ENCODE data around the gene STOML1. TPM values are rescaled to one million over a fixed set of nuclear protein-coding genes. Genes with fewer than 3 reads are reported as not detected.

The STOML1 gene
- total RNA-seq, 2 experiments from 2014 or later: 4.6 to 5.3 TPM

DNA sequence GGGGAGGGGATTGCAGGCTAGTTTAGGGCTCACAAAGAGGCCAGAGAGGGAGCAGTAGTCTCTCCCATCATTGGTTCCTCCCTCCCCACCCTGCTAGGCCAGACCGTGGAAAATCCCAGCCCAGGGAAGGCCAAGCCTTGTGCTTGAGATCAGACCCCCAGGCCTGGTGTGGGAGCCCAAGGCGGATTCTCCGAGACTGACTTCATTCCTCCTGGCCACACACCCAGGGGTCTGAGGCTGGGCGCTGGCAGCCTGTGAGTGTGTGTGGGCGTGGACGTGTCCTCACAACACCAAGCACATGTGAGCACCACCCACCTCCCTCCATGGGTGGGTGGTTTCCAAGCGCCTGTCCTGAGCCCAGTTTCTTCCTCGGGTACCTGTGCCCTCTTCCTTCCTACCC is 61.7 kb downstream of the STOML1 start:
- no peak overlapping the region for H3K27ac ChIP-seq (ENCODE audit: low read depth in 1 of 2, low read length in 2 of 2)
- POLR2A ChIA-PET: no interaction called here
- H3K9me3 ChIP-seq (ENCODE audit: control insufficient read depth in 1 of 2, insufficient read depth in 1 of 2, low read length in 2 of 2): no peaks in the 10 kb centered on the region
- Mint-ChIP-seq H3K27ac (no peak overlapping the region), H3K36me3 (ENCODE audit: low read depth) (no peaks in the 10 kb centered on the region), H3K4me3 (peak overlapping the region; percentile 48), H3K27me3 (no peaks in the 10 kb centered on the region), H3K4me1 (ENCODE audit: low read depth) (peaks cover 16% of the 10 kb centered on the region), H3K9me3 (no peaks in the 10 kb centered on the region)
- TF ChIP-seq, protein P1, sequence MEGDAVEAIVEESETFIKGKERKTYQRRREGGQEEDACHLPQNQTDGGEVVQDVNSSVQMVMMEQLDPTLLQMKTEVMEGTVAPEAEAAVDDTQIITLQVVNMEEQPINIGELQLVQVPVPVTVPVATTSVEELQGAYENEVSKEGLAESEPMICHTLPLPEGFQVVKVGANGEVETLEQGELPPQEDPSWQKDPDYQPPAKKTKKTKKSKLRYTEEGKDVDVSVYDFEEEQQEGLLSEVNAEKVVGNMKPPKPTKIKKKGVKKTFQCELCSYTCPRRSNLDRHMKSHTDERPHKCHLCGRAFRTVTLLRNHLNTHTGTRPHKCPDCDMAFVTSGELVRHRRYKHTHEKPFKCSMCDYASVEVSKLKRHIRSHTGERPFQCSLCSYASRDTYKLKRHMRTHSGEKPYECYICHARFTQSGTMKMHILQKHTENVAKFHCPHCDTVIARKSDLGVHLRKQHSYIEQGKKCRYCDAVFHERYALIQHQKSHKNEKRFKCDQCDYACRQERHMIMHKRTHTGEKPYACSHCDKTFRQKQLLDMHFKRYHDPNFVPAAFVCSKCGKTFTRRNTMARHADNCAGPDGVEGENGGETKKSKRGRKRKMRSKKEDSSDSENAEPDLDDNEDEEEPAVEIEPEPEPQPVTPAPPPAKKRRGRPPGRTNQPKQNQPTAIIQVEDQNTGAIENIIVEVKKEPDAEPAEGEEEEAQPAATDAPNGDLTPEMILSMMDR (IDR thresholded peaks at IDR 0.05): no peak
- ATAC-seq (ENCODE audit: poor library complexity) (no peak), DNase-seq (no peak)
- peaks cover 78% of the 10 kb centered on the region for H3K4me1 ChIP-seq (ENCODE audit: insufficient read depth, low read length)
- no peak overlapping the region for H3K4me3 ChIP-seq (ENCODE audit: low read length)
- H3K27me3 ChIP-seq (ENCODE audit: control insufficient read depth in 1 of 2, insufficient read depth in 2 of 2, low read length in 2 of 2): no peaks in the 10 kb centered on the region
- CTCF ChIA-PET: no interaction called here
- no peaks in the 10 kb centered on the region for H3K36me3 ChIP-seq (ENCODE audit: insufficient read depth, low read length)
- intact Hi-C loops (cut with DNase I, micrococcal nuclease): no loop called here

DNA sequence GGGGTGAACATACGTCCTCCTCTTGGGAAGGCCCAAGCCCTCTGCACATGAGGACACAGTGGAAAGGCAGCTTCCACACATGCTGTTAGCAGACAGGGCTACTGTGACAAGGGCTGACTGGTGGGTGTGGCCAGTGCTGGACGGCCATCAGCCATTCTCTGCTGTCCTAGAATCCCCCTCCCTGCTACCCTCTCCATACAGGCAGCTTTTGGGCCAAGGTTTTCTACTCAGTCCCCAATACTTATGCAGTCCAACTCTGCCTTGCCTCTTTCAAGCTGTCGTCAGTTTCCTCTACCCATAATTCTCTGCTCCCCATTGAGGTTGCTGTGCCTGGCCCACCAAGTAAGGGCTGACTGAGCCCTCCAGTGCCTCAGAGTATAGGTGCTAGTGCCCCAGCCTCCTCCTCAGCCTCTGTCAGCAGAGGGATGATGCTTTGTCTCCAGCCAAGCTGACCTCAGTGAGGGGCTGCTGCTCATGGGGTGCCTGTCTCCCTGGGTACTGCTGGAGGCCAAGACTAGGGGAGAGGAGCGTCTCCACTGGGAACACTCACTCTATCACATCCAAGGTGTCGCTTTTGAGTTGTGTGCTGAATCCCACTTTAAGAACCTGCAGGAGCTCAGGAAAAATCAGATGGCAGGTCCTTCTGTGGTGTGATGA is 63.0 kb downstream of the STOML1 start:
- Mint-ChIP-seq H3K4me3 (peak overlapping the region; percentile 68), H3K4me1 (ENCODE audit: low read depth) (peaks cover 29% of the 10 kb centered on the region), H3K27me3 (no peaks in the 10 kb centered on the region), H3K27ac (peak overlapping the region; percentile 30), H3K9me3 (no peaks in the 10 kb centered on the region), H3K36me3 (ENCODE audit: low read depth) (no peaks in the 10 kb centered on the region)
- no peak for ATAC-seq (ENCODE audit: poor library complexity)
- no peak overlapping the region for H3K27ac ChIP-seq (ENCODE audit: low read depth in 1 of 2, low read length in 2 of 2)
- no peak for DNase-seq
- H3K27me3 ChIP-seq (ENCODE audit: control insufficient read depth in 1 of 2, insufficient read depth in 2 of 2, low read length in 2 of 2): no peaks in the 10 kb centered on the region
- no peak overlapping the region for H3K4me3 ChIP-seq (ENCODE audit: low read length)
- CTCF ChIA-PET: interaction anchor here (2.1 kb wide), 1 partner anchor 30 kb away, joined by 12 read pairs; no protein-coding TSS in a partner anchor
- POLR2A ChIA-PET: interaction anchor here (1.0 to 1.3 kb wide), 2 partner anchors 11 to 12 kb away, joined by 3 to 5 read pairs; no protein-coding TSS in a partner anchor
- intact Hi-C loops (cut with DNase I, micrococcal nuclease): loop anchor here in 1 of 2 experiments (2.0 to 5.0 kb wide), 2 partner anchors 36 to 57 kb away; partner anchors contain the start of gene TBC1D21
- no peaks in the 10 kb centered on the region for H3K36me3 ChIP-seq (ENCODE audit: insufficient read depth, low read length)
- TF ChIP-seq, protein P1 (IDR thresholded peaks at IDR 0.05): no peak
- H3K4me1 ChIP-seq (ENCODE audit: insufficient read depth, low read length): peaks cover 82% of the 10 kb centered on the region
- H3K9me3 ChIP-seq (ENCODE audit: control insufficient read depth in 1 of 2, insufficient read depth in 1 of 2, low read length in 2 of 2): no peaks in the 10 kb centered on the region

Other genes starting within 250 kb of the STOML1 start
- gene INSYN1, start 238.9 kb downstream of the STOML1 start, total RNA-seq: not detected
- not detected for gene TBC1D21, start 118.7 kb downstream of the STOML1 start, total RNA-seq
- gene LOXL1, start 65.8 kb downstream of the STOML1 start, total RNA-seq: 1 to 10 TPM; 3.0 to 3.5 TPM
- gene PML, start 2.4 kb upstream of the STOML1 start, total RNA-seq: 10 to 100 TPM; 39.2 to 42.9 TPM
- gene GOLGA6A, start 90.3 kb upstream of the STOML1 start, total RNA-seq: under 1 TPM; 0.16 to 0.42 TPM
- gene ISLR2, start 138.3 kb upstream of the STOML1 start, total RNA-seq: not detected
- not detected for gene ISLR, start 181.4 kb upstream of the STOML1 start, total RNA-seq
- not detected for gene STRA6, start 210.5 kb upstream of the STOML1 start, total RNA-seq
- gene CCDC33, start 244.0 kb upstream of the STOML1 start, total RNA-seq: not detected

Data from CD4-positive, alpha-beta T cell (primary cell).